GM23248 (cell line): ENCODE data around the gene EGF.

Experiments used
- EZH2 ChIP-seq: fragments of 200-600 bp; sonication (generic); IDR thresholded peaks from 2 replicates; pipeline ENCODE4 v1.6.1; 2018; ENCODE audit warnings: antibody characterized with exemption, mild to moderate bottlenecking; ENCODE audit not compliant: insufficient read depth, poor library complexity, severe bottlenecking
- EZH2phosphoT487 ChIP-seq: fragments of 200-600 bp; sonication (generic); IDR thresholded peaks from 2 replicates; pipeline ENCODE4 v1.6.1; 2018; ENCODE audit warnings: antibody characterized with exemption, moderate library complexity, mild to moderate bottlenecking, low read depth; ENCODE audit not compliant: insufficient read depth

GRCh38 chr4:109972786-109973528 lies 60.3 kb downstream of the EGF start:
- no peak for TF ChIP-seq EZH2
- TF ChIP-seq EZH2phosphoT487: no peak
